MM.1S (cell line): Measurements from ENCODE around the gene ECEL1.

Source experiments
- DNase-seq: peaks from one replicate; pipeline ENCODE4 v3.0.0-alpha.2; 2015
- H2AFZ ChIP-seq: fragments of 300-600 bp; sonication (generic); 2 replicates; pipeline ENCODE4 v1.6.0; 2016; ENCODE audit warnings: antibody characterized with exemption, low read length
- H3F3A ChIP-seq: fragments of 300-600 bp; sonication (generic); 2 replicates; pipeline ENCODE4 v1.6.1; 2016; ENCODE audit warnings: mild to moderate bottlenecking, antibody characterized with exemption, low read length, moderate library complexity, mixed read lengths; ENCODE audit not compliant: insufficient read depth
- H3K27ac ChIP-seq: fragments of 300-600 bp; sonication (generic); 2 replicates; pipeline ENCODE4 v1.5.1; 2016; ENCODE audit warnings: mild to moderate bottlenecking, low read length
- H3K27me3 ChIP-seq: fragments of 300-600 bp; sonication (generic); replicated peaks from 2 replicates; pipeline ENCODE4 v1.6.0; 2016; ENCODE audit warnings: low read length; ENCODE audit not compliant: insufficient read depth
- H3K36me3 ChIP-seq: fragments of 300-600 bp; sonication (generic); replicated peaks from 2 replicates; pipeline ENCODE4 v1.6.1; 2016; ENCODE audit warnings: mild to moderate bottlenecking, low read length, mixed read lengths; ENCODE audit not compliant: insufficient read depth
- H3K4me1 ChIP-seq: fragments of 300-600 bp; sonication (generic); 2 replicates; pipeline ENCODE4 v1.6.1; 2016; ENCODE audit warnings: low read length, mixed read lengths
- H3K4me2 ChIP-seq: fragments of 300-600 bp; sonication (generic); 2 replicates; pipeline ENCODE4 v1.6.0; 2016; ENCODE audit warnings: low read depth, low read length
- H3K4me3 ChIP-seq: fragments of 300-600 bp; sonication (generic); 2 replicates; pipeline ENCODE4 v1.5.1; 2016; ENCODE audit warnings: low read length, mixed read lengths
- H3K79me2 ChIP-seq: fragments of 300-600 bp; sonication (generic); 2 replicates; pipeline ENCODE4 v1.6.1; 2016; ENCODE audit warnings: mixed run types, low read length, mixed read lengths
- H3K9ac ChIP-seq: fragments of 300-600 bp; sonication (generic); 2 replicates; pipeline ENCODE4 v1.6.1; 2016; ENCODE audit warnings: low read length, mixed read lengths
- H3K9me2 ChIP-seq: fragments of 300-600 bp; sonication (generic); replicated peaks from 2 replicates; pipeline ENCODE4 v1.6.1; 2016; ENCODE audit warnings: mild to moderate bottlenecking, low read length, mixed read lengths; ENCODE audit not compliant: insufficient read depth
- H3K9me3 ChIP-seq: fragments of 300-600 bp; sonication (generic); replicated peaks from 2 replicates; pipeline ENCODE4 v1.6.1; 2016; ENCODE audit warnings: mild to moderate bottlenecking, low read length, mixed read lengths; ENCODE audit not compliant: insufficient read depth
- H4K20me1 ChIP-seq: fragments of 300-600 bp; sonication (generic); 2 replicates; pipeline ENCODE4 v1.6.1; 2016; ENCODE audit warnings: mild to moderate bottlenecking, low read length, moderate library complexity, mixed read lengths; ENCODE audit not compliant: insufficient read depth
- CTCF ChIP-seq: fragments of 300-600 bp; sonication (generic); IDR thresholded peaks from 2 replicates; pipeline ENCODE4 v1.5.1; 2016; ENCODE audit warnings: antibody characterized with exemption, low read length, mixed read lengths
- EZH2 ChIP-seq: fragments of 300-600 bp; sonication (generic); optimal IDR thresholded peaks from 2 replicates; pipeline ENCODE3; 2017; ENCODE audit warnings: low read depth, mild to moderate bottlenecking, antibody characterized with exemption, low read length, mixed read lengths
- EZH2phosphoT487 ChIP-seq: fragments of 300-600 bp; sonication (generic); IDR thresholded peaks from 2 replicates; pipeline ENCODE4 v1.6.1; 2018; ENCODE audit warnings: antibody characterized with exemption, low read length

The ECEL1 gene

GRCh38 chr2:232448304-232448690, 39.3 kb downstream of the ECEL1 start:
- Histone ChIP-seq H3K36me3 (no peaks in the 10 kb centered on the region), H3K9ac (no peak overlapping the region), H3K4me3 (no peak overlapping the region), H3K4me2 (no peak overlapping the region), H3K27me3 (no peaks in the 10 kb centered on the region), H3K79me2 (no peaks in the 10 kb centered on the region), H3K9me3 (no peaks in the 10 kb centered on the region), H4K20me1 (no peaks in the 10 kb centered on the region), H2AFZ (no peak overlapping the region), H3K9me2 (no peaks in the 10 kb centered on the region), H3F3A (no peaks in the 10 kb centered on the region), H3K4me1 (no peaks in the 10 kb centered on the region), H3K27ac (no peak overlapping the region)
- DNase-seq: no peak
- TF ChIP-seq EZH2: no peak
- no peak for TF ChIP-seq EZH2phosphoT487
- no peak for TF ChIP-seq CTCF

GRCh38 chr2:232447638-232448303, 39.9 kb downstream of the ECEL1 start:
- Histone ChIP-seq H3K9ac (no peak overlapping the region), H3K9me3 (no peaks in the 10 kb centered on the region), H3K9me2 (no peaks in the 10 kb centered on the region), H3F3A (no peaks in the 10 kb centered on the region), H3K4me1 (no peaks in the 10 kb centered on the region), H3K4me2 (no peak overlapping the region), H3K27ac (no peak overlapping the region), H3K79me2 (no peaks in the 10 kb centered on the region), H2AFZ (no peak overlapping the region), H3K27me3 (no peaks in the 10 kb centered on the region), H3K4me3 (no peak overlapping the region), H3K36me3 (no peaks in the 10 kb centered on the region), H4K20me1 (no peaks in the 10 kb centered on the region)
- no peak for DNase-seq
- TF ChIP-seq EZH2phosphoT487 (no peak), CTCF (no peak), EZH2 (no peak)

GRCh38 chr2:232447091-232447620, 40.5 kb downstream of the ECEL1 start:
- Histone ChIP-seq H2AFZ (no peak overlapping the region), H3K9me3 (no peaks in the 10 kb centered on the region), H3K79me2 (no peaks in the 10 kb centered on the region), H3K4me3 (no peak overlapping the region), H3K9me2 (no peaks in the 10 kb centered on the region), H3K27ac (no peak overlapping the region), H3K4me1 (no peaks in the 10 kb centered on the region), H3F3A (no peaks in the 10 kb centered on the region), H3K27me3 (no peaks in the 10 kb centered on the region), H3K4me2 (no peak overlapping the region), H4K20me1 (no peaks in the 10 kb centered on the region), H3K9ac (no peak overlapping the region), H3K36me3 (no peaks in the 10 kb centered on the region)
- DNase-seq: no peak
- TF ChIP-seq EZH2 (no peak), EZH2phosphoT487 (no peak), CTCF (no peak)
